Endodermal cell (in vitro differentiated cells): ENCODE measurements around the gene DGKQ. TPM values are rescaled to one million over a fixed set of nuclear protein-coding genes. Genes with fewer than 3 reads are reported as not detected.
"Not testable (repeated sequence)": the region's sequence is repeated elsewhere in the genome, so short reads cannot be mapped to it uniquely, and the experiment has no call there.

Experiments used
- DNase-seq: peaks from one replicate; pipeline ENCODE4 v3.0.0-alpha.2; 2017
- H3K27ac ChIP-seq: 2 replicates; pipeline ENCODE4 v1.5.1; 2013; ENCODE audit warnings: mild to moderate bottlenecking, low read depth, low read length, moderate library complexity
- H3K27me3 ChIP-seq: 2 replicates; pipeline ENCODE4 v1.6.1; 2013; ENCODE audit warnings: mild to moderate bottlenecking, low read length, moderate library complexity; ENCODE audit not compliant: insufficient read depth, control insufficient read depth, poor library complexity, severe bottlenecking
- H3K36me3 ChIP-seq: 2 replicates; pipeline ENCODE4 v1.7.0; 2013; ENCODE audit warnings: mild to moderate bottlenecking, low read length, moderate library complexity; ENCODE audit not compliant: control insufficient read depth, insufficient read depth
- H3K4me1 ChIP-seq: one replicate; pipeline ENCODE4 v1.7.0; 2013; ENCODE audit warnings: low read length; ENCODE audit not compliant: control insufficient read depth, insufficient read depth
- H3K4me3 ChIP-seq: 2 replicates; pipeline ENCODE4 v1.5.1; 2013; ENCODE audit warnings: mild to moderate bottlenecking, low read length, moderate library complexity
- H3K9ac ChIP-seq: 2 replicates; pipeline ENCODE4 v1.6.1; 2013; ENCODE audit warnings: mild to moderate bottlenecking, low read length, moderate library complexity; ENCODE audit not compliant: poor library complexity, severe bottlenecking; ENCODE audit errors: extremely low read depth
- H3K9me3 ChIP-seq: 2 replicates; pipeline ENCODE4 v1.6.1; 2013; ENCODE audit warnings: mild to moderate bottlenecking, low read length, moderate library complexity; ENCODE audit not compliant: control insufficient read depth
- H3K27ac Mint-ChIP-seq: 2 replicates; pipeline ENCODE4 v1.8.0; 2020; ENCODE audit warnings: mixed read lengths
- H3K27me3 Mint-ChIP-seq: 2 replicates; pipeline ENCODE4 v1.8.0; 2021; ENCODE audit warnings: mild to moderate bottlenecking, mixed read lengths; ENCODE audit not compliant: insufficient read depth
- H3K36me3 Mint-ChIP-seq: 2 replicates; pipeline ENCODE4 v1.8.0; 2020; ENCODE audit warnings: low read depth, mixed read lengths
- H3K4me1 Mint-ChIP-seq: 2 replicates; pipeline ENCODE4 v1.8.0; 2020; ENCODE audit warnings: mixed read lengths
- H3K4me3 Mint-ChIP-seq: 2 replicates; pipeline ENCODE4 v1.8.0; 2020; ENCODE audit warnings: mild to moderate bottlenecking, moderate library complexity, mixed read lengths
- H3K9me3 Mint-ChIP-seq: 2 replicates; pipeline ENCODE4 v1.8.0; 2020; ENCODE audit warnings: mild to moderate bottlenecking, mixed read lengths
- WGBS, 2 experiments: methylation state at CpG; one replicate each; pipeline versions ENCODE4 v1.1.5 to v1.1.7; 2013; ENCODE audit warnings: missing lambda C conversion rate in 2 of 2, mixed read lengths in 1 of 2; ENCODE audit not compliant: insufficient coverage in 1 of 2, insufficient read length in 1 of 2; 5-methylcytosine and 5-hydroxymethylcytosine counted together
- total RNA-seq, 2 donors: library from RNA; stranded (reverse); fragmentation: NEBNext Ultra II Directional in 1 of 2; extraction: Animal tissue kit (Norgen Biotek cat#: 25700) in 1 of 2; gene quantifications; 2 replicates in 1 of 2; 3 replicates in 1 of 2; pipeline ENCODE4 v1.2.1, GENCODE V29; 2021
- TF ChIP-seq, protein P1 (sequence below): fragments of 200-600 bp; sonication (generic); conservative IDR thresholded peaks from 2 replicates; pipeline ENCODE4 v1.5.0; 2021; ENCODE audit warnings: antibody characterized with exemption, mild to moderate bottlenecking

Gene DGKQ
- total RNA-seq, 2 donors from 2014 or later = 26.3 to 31.1 TPM

DNA sequence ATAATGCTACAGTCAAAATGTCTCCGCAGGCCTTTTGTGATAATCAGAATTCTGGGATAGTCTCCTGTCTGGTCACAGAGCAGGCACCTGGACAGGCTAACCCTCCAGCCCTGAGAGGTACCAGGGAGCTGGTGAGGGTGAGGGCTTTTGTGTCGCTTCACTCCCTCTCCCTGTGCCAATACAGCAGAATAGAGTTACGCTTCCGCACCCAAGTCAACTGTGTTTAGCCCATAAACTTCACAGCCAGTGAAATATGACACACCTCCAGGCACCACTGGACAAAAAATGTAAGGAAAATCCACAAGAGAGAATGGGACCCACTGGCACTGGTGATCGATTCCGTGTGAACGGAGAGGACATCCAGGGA, 42.6 kb downstream of the DGKQ start:
- peak overlapping the region; percentile 99 for H3K4me3 ChIP-seq
- peak overlapping the region; percentile 95 for H3K27ac Mint-ChIP-seq
- peaks cover 6% of the 10 kb centered on the region for H3K36me3 ChIP-seq
- peak overlapping the region; percentile 96 for H3K4me3 Mint-ChIP-seq
- H3K27me3 Mint-ChIP-seq = peaks cover 2% of the 10 kb centered on the region
- peaks cover 18% of the 10 kb centered on the region for H3K27me3 ChIP-seq
- no peak overlapping the region for H3K27ac ChIP-seq
- peak overlapping the region; percentile 81 for H3K9ac ChIP-seq
- peaks cover 7% of the 10 kb centered on the region for H3K4me1 ChIP-seq
- 85 to 92% methylated on average over 6 to 7 of the region's 7 CpGs for WGBS, 2 experiments
- TF ChIP-seq, protein P1, sequence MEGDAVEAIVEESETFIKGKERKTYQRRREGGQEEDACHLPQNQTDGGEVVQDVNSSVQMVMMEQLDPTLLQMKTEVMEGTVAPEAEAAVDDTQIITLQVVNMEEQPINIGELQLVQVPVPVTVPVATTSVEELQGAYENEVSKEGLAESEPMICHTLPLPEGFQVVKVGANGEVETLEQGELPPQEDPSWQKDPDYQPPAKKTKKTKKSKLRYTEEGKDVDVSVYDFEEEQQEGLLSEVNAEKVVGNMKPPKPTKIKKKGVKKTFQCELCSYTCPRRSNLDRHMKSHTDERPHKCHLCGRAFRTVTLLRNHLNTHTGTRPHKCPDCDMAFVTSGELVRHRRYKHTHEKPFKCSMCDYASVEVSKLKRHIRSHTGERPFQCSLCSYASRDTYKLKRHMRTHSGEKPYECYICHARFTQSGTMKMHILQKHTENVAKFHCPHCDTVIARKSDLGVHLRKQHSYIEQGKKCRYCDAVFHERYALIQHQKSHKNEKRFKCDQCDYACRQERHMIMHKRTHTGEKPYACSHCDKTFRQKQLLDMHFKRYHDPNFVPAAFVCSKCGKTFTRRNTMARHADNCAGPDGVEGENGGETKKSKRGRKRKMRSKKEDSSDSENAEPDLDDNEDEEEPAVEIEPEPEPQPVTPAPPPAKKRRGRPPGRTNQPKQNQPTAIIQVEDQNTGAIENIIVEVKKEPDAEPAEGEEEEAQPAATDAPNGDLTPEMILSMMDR = no peak
- peak; percentile 22 for DNase-seq
- H3K4me1 Mint-ChIP-seq = peaks cover 24% of the 10 kb centered on the region
- no peaks in the 10 kb centered on the region for H3K36me3 Mint-ChIP-seq
- H3K9me3 ChIP-seq = no peaks in the 10 kb centered on the region
- no peaks in the 10 kb centered on the region for H3K9me3 Mint-ChIP-seq

DNA sequence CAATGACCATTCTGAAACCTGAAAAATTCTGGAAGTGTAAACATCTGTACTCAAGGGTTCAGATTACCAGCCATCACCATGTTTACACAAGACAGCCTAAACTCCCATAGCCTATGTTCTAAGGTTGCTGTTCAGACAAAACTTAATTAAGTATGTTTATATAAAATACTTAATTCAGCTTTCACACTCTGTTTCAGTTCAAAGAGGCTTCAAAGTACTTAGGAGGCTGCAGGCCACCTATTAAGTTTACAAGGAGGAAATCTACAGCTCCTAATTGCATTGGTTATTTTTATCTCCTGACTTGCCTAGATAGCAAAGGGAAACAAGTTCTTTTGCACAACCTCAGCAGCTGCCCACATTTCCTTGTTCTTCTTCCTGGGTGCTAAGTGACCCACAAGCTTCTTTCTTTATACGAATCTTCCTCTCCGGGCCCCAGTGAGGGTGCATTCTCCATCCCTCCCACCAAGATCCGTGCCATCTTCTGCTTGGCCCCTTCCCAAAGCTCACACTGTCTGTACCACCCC, 43.3 kb downstream of the DGKQ start:
- peaks cover 28% of the 10 kb centered on the region for H3K4me1 Mint-ChIP-seq
- peaks cover 7% of the 10 kb centered on the region for H3K4me1 ChIP-seq
- H3K9me3 ChIP-seq = no peaks in the 10 kb centered on the region
- no peaks in the 10 kb centered on the region for H3K36me3 Mint-ChIP-seq
- no peak overlapping the region for H3K27ac ChIP-seq
- no peaks in the 10 kb centered on the region for H3K9me3 Mint-ChIP-seq
- no peak overlapping the region for H3K9ac ChIP-seq
- H3K4me3 ChIP-seq = peak overlapping the region; percentile 99
- TF ChIP-seq, protein P1 = no peak
- no peak overlapping the region for H3K27ac Mint-ChIP-seq
- peaks cover 2% of the 10 kb centered on the region for H3K27me3 Mint-ChIP-seq
- DNase-seq = peak; percentile 36
- peaks cover 12% of the 10 kb centered on the region for H3K27me3 ChIP-seq
- H3K4me3 Mint-ChIP-seq = peak overlapping the region; percentile 96
- peaks cover 6% of the 10 kb centered on the region for H3K36me3 ChIP-seq
- 81 to 86% methylated on average over 3 of the region's 3 CpGs for WGBS, 2 experiments

DNA sequence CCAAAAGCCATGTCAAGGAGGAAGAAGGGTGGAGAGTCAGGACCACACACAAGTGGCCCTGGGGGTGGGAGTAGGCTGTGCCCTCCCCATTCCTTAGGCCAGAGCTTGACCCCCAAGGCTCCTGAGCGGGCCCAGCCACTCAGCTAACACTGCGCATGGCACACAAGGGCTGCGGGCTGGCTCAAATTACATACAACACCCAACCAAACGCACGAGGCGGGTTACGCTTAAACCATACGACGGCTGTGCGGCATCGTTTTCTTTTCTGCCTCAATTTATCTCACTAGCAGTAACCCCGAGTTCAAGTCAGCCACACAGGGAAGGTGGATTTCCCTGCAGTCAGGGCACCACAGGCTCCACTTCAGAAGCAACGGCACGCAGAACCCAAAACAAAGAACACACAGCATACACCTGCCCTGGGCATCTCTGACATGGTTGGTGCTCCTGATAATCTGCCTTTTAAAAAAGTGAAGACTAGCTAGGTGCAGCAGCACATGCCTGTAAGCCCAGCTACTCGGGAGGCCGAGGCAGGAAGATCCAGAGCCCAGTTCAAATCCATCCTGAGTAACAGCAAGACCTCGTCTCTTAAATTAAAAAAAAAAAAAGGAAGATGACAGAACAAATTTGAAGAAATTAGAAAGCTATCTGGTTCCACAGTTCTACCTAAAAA, 44.1 kb downstream of the DGKQ start:
- H3K4me1 ChIP-seq = peaks cover 7% of the 10 kb centered on the region
- H3K9me3 Mint-ChIP-seq = no peaks in the 10 kb centered on the region
- no peaks in the 10 kb centered on the region for H3K36me3 Mint-ChIP-seq
- H3K4me1 Mint-ChIP-seq = peaks cover 32% of the 10 kb centered on the region
- TF ChIP-seq, protein P1 = no peak
- no peak overlapping the region for H3K4me3 ChIP-seq
- no peak overlapping the region for H3K4me3 Mint-ChIP-seq
- no peaks in the 10 kb centered on the region for H3K9me3 ChIP-seq
- 94 to 100% methylated on average over 5 to 17 of the region's 17 CpGs for WGBS, 2 experiments
- H3K9ac ChIP-seq = no peak overlapping the region
- H3K27me3 Mint-ChIP-seq = peaks cover under 1% of the 10 kb centered on the region
- H3K27ac Mint-ChIP-seq = no peak overlapping the region
- no peak overlapping the region for H3K27ac ChIP-seq
- H3K36me3 ChIP-seq = peaks cover 6% of the 10 kb centered on the region
- peak; percentile 24 for DNase-seq
- peaks cover 3% of the 10 kb centered on the region for H3K27me3 ChIP-seq

DNA sequence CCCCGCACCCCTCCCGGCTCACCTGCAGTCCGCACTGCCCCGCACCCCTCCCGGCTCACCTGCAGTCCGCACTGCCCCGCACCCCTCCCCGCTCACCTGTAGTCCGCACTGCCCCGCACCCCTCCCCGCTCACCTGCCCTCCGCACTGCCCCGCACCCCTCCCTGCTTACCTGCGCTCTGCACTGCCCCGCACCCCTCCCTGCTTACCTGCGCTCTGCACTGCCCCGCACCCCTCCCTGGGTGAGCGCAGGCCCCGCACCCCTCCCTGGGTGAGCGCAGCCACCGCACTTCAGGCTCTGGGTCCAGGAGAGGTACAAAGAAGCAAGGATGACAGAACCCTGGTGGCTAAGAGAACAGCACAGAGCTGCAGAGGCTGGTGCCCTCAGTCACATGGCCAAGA, 45.8 kb downstream of the DGKQ start:
- not testable (repeated sequence) for H3K4me3 ChIP-seq, H3K9me3 Mint-ChIP-seq, H3K27me3 ChIP-seq, H3K4me1 ChIP-seq, H3K27ac ChIP-seq, H3K9ac ChIP-seq, H3K27me3 Mint-ChIP-seq, H3K9me3 ChIP-seq, H3K36me3 ChIP-seq, H3K27ac Mint-ChIP-seq, H3K4me3 Mint-ChIP-seq, H3K36me3 Mint-ChIP-seq
- peaks cover 28% of the 10 kb centered on the region for H3K4me1 Mint-ChIP-seq
- peak; percentile 41 for DNase-seq
- WGBS, 2 experiments = 95% methylated on average over 4 to 19 of the region's 21 CpGs
